ENCODE measurements around the gene GRK7. TPM values are rescaled to one million over a fixed set of nuclear protein-coding genes. Genes with fewer than 3 reads are reported as not detected.

GRK7 gene
- total and polyA plus RNA-seq, 7 donors, result under 0.01 to 0.06 TPM; not detected in 5

GRCh38 chr3:141764465-141764864 is 1.3 kb downstream of the GRK7 start:
- Histone ChIP-seq H3K4me3 (no peak overlapping the region), H3K4me1 (no peaks in the 10 kb centered on the region), H3K36me3 (no peaks in the 10 kb centered on the region), H3K9me3 (no peaks in the 10 kb centered on the region), H3K27ac (no peak overlapping the region), H3K27me3 (no peaks in the 10 kb centered on the region)
- WGBS, 2 donors, result 94 to 95% methylated on average over 1 of the region's 1 CpG
- no peak for TF ChIP-seq EP300 (IDR thresholded peaks at IDR 0.05)
- no peak for TF ChIP-seq CTCF (IDR thresholded peaks at IDR 0.05)
- no peak for TF ChIP-seq POLR2AphosphoS5 (IDR thresholded peaks at IDR 0.05)
- no peak for TF ChIP-seq POLR2A (IDR thresholded peaks at IDR 0.05)
- intact Hi-C loops (cut with DNase I), result no loop called here
- DNase-seq, result no peak

- Histone ChIP-seq H3K27me3 (no peaks in the 10 kb centered on the region), H3K27ac (no peak overlapping the region), H3K36me3 (no peaks in the 10 kb centered on the region), H3K4me1 (no peaks in the 10 kb centered on the region), H3K4me3 (no peak overlapping the region), H3K9me3 (no peaks in the 10 kb centered on the region)
- WGBS, 2 donors, result 85% methylated on average over 2 of the region's 2 CpGs
- DNase-seq, result no peak
- intact Hi-C loops (cut with DNase I), result no loop called here
- TF ChIP-seq CTCF (IDR thresholded peaks at IDR 0.05), result no peak
- TF ChIP-seq EP300 (IDR thresholded peaks at IDR 0.05), result no peak
- no peak for TF ChIP-seq POLR2AphosphoS5 (IDR thresholded peaks at IDR 0.05)
- no peak for TF ChIP-seq POLR2A (IDR thresholded peaks at IDR 0.05)
Measured at GRCh38 chr3:141764986-141765385, 1.8 kb downstream of the GRK7 start.

- Histone ChIP-seq H3K4me3 (no peak overlapping the region), H3K4me1 (no peaks in the 10 kb centered on the region), H3K27ac (no peak overlapping the region), H3K36me3 (no peaks in the 10 kb centered on the region), H3K27me3 (no peaks in the 10 kb centered on the region), H3K9me3 (no peaks in the 10 kb centered on the region)
- intact Hi-C loops (cut with DNase I), result no loop called here
- no peak for DNase-seq
- TF ChIP-seq POLR2AphosphoS5 (IDR thresholded peaks at IDR 0.05) (no peak), POLR2A (IDR thresholded peaks at IDR 0.05) (no peak), EP300 (IDR thresholded peaks at IDR 0.05) (no peak), CTCF (IDR thresholded peaks at IDR 0.05) (no peak)
- 80 to 94% methylated on average over 2 of the region's 2 CpGs for WGBS, 2 donors
Measured at GRCh38 chr3:141767066-141767465, 3.9 kb downstream of the GRK7 start.

GRCh38 chr3:141769221-141769894 is 6.2 kb downstream of the GRK7 start:
- Histone ChIP-seq H3K4me1 (no peaks in the 10 kb centered on the region), H3K4me3 (no peak overlapping the region), H3K27ac (no peak overlapping the region), H3K9me3 (no peaks in the 10 kb centered on the region), H3K27me3 (no peaks in the 10 kb centered on the region), H3K36me3 (no peaks in the 10 kb centered on the region)
- WGBS, 2 donors, result 56 to 72% methylated on average over 6 of the region's 6 CpGs
- no peak for DNase-seq
- intact Hi-C loops (cut with DNase I), result no loop called here
- no peak for TF ChIP-seq POLR2A (IDR thresholded peaks at IDR 0.05)
- no peak for TF ChIP-seq EP300 (IDR thresholded peaks at IDR 0.05)
- TF ChIP-seq CTCF (IDR thresholded peaks at IDR 0.05), result no peak
- TF ChIP-seq POLR2AphosphoS5 (IDR thresholded peaks at IDR 0.05), result no peak

- no peak for TF ChIP-seq CTCF (IDR thresholded peaks at IDR 0.05)
- TF ChIP-seq POLR2A (IDR thresholded peaks at IDR 0.05), result no peak
- no peaks in the 10 kb centered on the region for H3K36me3 ChIP-seq
- DNase-seq, result no peak
- H3K27ac ChIP-seq, result no peak overlapping the region
- no peak overlapping the region for H3K4me3 ChIP-seq
- H3K27me3 ChIP-seq, result no peaks in the 10 kb centered on the region
- H3K4me1 ChIP-seq, result no peaks in the 10 kb centered on the region
- WGBS, 2 donors, result 95 to 96% methylated on average over 6 of the region's 6 CpGs
- intact Hi-C loops (cut with DNase I), result no loop called here
- H3K9me3 ChIP-seq, result no peaks in the 10 kb centered on the region
Measured at GRCh38 chr3:141773676-141774075, 10.5 kb downstream of the GRK7 start.
